ENCODE data around the gene AACS. TPM values are rescaled to one million over a fixed set of nuclear protein-coding genes. Genes with fewer than 3 reads are reported as not detected.

The AACS gene, protein sequence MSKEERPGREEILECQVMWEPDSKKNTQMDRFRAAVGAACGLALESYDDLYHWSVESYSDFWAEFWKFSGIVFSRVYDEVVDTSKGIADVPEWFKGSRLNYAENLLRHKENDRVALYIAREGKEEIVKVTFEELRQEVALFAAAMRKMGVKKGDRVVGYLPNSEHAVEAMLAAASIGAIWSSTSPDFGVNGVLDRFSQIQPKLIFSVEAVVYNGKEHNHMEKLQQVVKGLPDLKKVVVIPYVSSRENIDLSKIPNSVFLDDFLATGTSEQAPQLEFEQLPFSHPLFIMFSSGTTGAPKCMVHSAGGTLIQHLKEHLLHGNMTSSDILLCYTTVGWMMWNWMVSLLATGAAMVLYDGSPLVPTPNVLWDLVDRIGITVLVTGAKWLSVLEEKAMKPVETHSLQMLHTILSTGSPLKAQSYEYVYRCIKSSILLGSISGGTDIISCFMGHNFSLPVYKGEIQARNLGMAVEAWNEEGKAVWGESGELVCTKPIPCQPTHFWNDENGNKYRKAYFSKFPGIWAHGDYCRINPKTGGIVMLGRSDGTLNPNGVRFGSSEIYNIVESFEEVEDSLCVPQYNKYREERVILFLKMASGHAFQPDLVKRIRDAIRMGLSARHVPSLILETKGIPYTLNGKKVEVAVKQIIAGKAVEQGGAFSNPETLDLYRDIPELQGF
- 16.4 and 28.9 TPM in 2 replicates for total RNA-seq (2012; rRNA removed)

DNA sequence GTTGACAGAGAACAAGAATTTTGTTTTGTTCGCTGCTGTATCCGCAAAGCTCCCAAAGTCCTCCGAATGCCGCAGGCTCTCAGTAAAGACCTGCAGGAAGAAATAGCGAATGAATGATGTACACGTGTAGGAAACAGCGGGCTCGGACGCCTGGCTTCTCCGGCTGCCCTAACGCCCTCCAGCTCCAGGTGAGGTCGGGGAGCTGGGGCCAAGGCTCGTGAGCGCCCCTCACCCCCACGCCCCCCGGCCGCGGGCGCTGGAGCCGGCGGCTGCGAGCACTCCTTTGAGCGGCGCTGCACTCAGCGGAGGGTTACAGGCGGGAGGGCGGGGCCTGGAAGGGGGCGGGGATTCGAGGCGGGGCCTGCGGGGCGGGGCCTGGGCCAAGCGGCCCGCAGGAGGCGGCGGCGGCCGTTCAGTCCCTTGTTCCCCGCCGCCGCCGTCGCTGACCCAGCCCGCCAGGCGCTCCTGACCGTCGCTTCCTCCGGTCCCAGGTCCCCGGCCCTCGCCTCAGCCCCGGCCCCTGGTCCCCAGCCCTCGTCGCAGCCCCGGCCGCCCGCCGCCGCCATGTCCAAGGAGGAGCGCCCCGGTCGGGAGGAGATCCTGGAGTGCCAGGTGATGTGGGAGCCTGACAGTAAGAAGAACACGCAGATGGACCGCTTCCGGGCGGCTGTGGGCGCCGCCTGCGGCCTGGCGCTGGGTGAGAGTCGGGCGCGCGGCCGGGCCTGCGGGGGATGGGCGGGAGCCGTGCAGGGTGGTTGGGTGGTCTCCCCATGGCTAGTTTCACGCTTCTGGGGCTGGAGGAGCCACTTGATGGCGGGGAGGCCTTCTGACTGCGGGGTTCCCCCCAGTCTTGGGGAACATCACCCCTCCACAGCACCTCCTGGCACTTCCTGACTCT is at the start of gene AACS:
Gene AACS (plus strand): TSS at position 415 of the 898 bp plus-strand sequence. CDS start 150 bp downstream, at position 565.
- peak within 1 kb of the TSS; percentile 92 for H3K4me2 ChIP-seq (ENCODE audit: low read length)
- no peaks in the 10 kb centered on the region for H3K27me3 ChIP-seq (ENCODE audit: control insufficient read depth, insufficient read depth, low read length)
- no peaks in the 10 kb centered on the region for H3K9me3 ChIP-seq (replicated peaks; ENCODE audit: low read length)
- H3K9ac ChIP-seq (ENCODE audit: low read depth, low read length), result peak within 1 kb of the TSS; percentile 89
- H3K4me1 ChIP-seq (ENCODE audit: control insufficient read depth, insufficient read depth, low read length), result peaks cover 14% of the 10 kb centered on the region
- peak within 1 kb of the TSS; percentile 96 for H3K4me3 ChIP-seq (ENCODE audit: low read length)
- H3K36me3 ChIP-seq (ENCODE audit: insufficient read depth, low read length), result peaks cover 3% of the 10 kb centered on the region

DNA sequence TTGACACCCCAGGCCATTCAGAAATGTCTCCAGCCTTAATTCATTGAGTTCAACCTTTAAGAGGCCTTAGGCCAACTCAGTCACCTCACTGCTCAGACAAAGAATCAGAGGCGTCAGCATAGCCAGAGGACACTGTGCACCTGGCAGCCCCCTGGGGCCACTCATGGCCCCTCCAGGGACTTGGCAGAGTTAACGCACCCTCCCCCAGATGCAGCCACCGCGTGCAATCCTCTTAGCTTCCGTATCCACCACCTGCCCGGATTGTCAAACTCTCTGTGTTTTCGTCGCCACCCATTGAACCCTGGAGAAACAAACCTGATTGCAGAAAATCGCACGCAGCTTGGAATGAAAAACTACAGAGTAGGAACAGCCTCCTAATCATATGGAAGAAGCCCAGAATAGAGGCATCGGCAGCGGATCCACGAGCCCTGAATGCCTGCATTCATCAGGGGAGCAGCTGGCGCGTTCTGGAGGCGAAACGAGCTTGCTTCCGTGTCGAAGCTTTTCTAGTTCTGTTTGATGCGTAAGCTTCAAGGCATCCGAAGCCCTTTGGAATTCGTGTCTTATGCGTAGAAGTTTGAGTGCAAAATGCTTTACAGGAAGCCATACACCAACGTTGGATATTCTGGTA is 49.4 kb upstream of the AACS start:
- H3K36me3 ChIP-seq (ENCODE audit: insufficient read depth, low read length), result peaks cover 7% of the 10 kb centered on the region
- no peaks in the 10 kb centered on the region for H3K9me3 ChIP-seq (replicated peaks; ENCODE audit: low read length)
- no peak overlapping the region for H3K4me2 ChIP-seq (ENCODE audit: low read length)
- H3K27me3 ChIP-seq (ENCODE audit: control insufficient read depth, insufficient read depth, low read length), result no peaks in the 10 kb centered on the region
- H3K9ac ChIP-seq (ENCODE audit: low read depth, low read length), result no peak overlapping the region
- no peak overlapping the region for H3K4me3 ChIP-seq (ENCODE audit: low read length)
- no peaks in the 10 kb centered on the region for H3K4me1 ChIP-seq (ENCODE audit: control insufficient read depth, insufficient read depth, low read length)

DNA sequence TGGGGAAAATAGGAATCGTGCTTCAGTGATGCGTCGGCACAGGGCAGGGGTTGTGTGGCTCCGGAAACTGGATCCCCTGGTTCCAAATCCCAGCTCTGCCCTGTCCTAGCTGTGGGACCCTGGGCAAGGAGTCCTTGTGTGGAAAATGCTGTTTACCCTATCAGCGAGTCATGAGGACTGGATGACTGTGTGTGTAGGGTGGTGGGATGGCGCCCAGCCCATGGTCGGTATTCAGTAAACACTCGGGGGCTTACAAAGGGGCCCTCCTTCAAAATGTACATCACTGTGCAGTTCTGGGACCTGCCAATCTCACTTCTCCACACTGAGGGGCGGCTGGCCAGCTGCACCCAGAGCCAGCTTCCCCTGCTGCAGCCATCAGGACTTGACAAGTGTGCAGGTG is 47.4 kb upstream of the AACS start:
- Histone ChIP-seq H3K36me3 (ENCODE audit: insufficient read depth, low read length) (peaks cover 7% of the 10 kb centered on the region), H3K4me2 (ENCODE audit: low read length) (no peak overlapping the region), H3K4me3 (ENCODE audit: low read length) (no peak overlapping the region), H3K27me3 (ENCODE audit: control insufficient read depth, insufficient read depth, low read length) (no peaks in the 10 kb centered on the region), H3K9me3 (replicated peaks; ENCODE audit: low read length) (no peaks in the 10 kb centered on the region), H3K9ac (ENCODE audit: low read depth, low read length) (no peak overlapping the region), H3K4me1 (ENCODE audit: control insufficient read depth, insufficient read depth, low read length) (no peaks in the 10 kb centered on the region)

DNA sequence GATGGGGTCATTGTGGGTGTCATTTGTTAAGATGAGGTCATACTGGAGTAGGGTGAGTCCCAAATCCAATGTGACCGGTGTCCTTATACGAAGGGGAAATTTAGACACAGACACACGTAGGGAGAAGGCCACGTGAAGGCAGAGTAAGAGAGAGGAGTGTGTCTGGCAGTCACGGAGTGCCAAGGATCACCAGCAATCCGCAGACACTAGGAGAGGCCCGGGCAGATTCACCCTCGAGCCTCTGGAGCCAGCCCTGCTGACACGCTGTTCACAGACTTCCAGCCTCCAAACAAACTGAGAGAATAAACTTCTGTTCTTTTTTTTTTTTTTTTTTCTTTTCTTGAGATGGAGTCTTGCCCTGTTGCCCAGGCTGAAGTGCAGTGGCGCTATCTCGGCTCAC is 46.9 kb upstream of the AACS start:
- no peak overlapping the region for H3K9ac ChIP-seq (ENCODE audit: low read depth, low read length)
- H3K27me3 ChIP-seq (ENCODE audit: control insufficient read depth, insufficient read depth, low read length), result no peaks in the 10 kb centered on the region
- peaks cover 7% of the 10 kb centered on the region for H3K36me3 ChIP-seq (ENCODE audit: insufficient read depth, low read length)

DNA sequence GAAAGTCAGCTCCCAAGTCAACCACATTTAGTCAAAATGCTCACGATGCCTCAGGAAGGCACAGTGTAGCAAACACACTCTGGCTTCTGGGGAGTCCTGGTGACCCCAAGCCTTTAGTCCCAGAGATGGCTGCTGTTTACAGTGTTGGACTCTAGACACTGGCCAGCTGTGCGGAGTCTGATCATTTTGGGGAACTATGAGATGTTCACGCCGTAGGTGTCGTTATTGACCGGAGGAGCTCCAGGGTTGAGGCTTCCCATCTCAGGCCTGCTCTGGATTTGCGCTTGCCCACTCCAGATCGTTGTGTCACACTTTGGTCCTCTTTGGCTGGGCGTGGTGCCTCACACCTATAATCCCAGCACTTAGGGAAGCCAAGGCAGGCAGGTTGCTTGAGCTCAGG is 44.1 kb upstream of the AACS start:
- no peaks in the 10 kb centered on the region for H3K9me3 ChIP-seq (replicated peaks; ENCODE audit: low read length)
- H3K27me3 ChIP-seq (ENCODE audit: control insufficient read depth, insufficient read depth, low read length), result no peaks in the 10 kb centered on the region
- H3K4me3 ChIP-seq (ENCODE audit: low read length), result no peak overlapping the region
- H3K4me1 ChIP-seq (ENCODE audit: control insufficient read depth, insufficient read depth, low read length), result no peaks in the 10 kb centered on the region
- no peak overlapping the region for H3K9ac ChIP-seq (ENCODE audit: low read depth, low read length)
- no peak overlapping the region for H3K4me2 ChIP-seq (ENCODE audit: low read length)
- H3K36me3 ChIP-seq (ENCODE audit: insufficient read depth, low read length), result peaks cover 3% of the 10 kb centered on the region

More for the DNA sequence above, 46.9 kb upstream of the AACS start:
- Histone ChIP-seq H3K9me3 (replicated peaks; ENCODE audit: low read length) (no peaks in the 10 kb centered on the region), H3K4me3 (ENCODE audit: low read length) (no peak overlapping the region), H3K4me1 (ENCODE audit: control insufficient read depth, insufficient read depth, low read length) (no peaks in the 10 kb centered on the region), H3K4me2 (ENCODE audit: low read length) (no peak overlapping the region)

DNA sequence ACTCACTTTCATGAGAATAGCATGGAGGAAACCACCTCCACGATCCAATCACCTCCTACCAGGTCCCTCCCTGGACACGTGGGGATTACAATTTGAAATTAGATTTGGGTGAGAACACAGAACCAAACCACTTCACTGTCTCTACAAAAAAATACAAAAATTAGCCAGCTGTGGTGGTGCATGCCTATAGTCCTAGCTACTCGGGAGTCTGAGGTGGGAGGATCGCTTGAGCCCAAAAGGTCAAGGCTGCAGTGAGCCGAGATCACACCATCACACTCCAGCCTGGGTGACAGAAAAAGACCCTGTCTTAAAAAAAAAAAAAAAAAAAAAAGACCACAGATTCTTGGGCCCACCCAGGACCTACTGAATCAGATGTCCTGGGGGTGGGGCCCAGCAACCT is 43.5 kb upstream of the AACS start:
- Histone ChIP-seq H3K36me3 (ENCODE audit: insufficient read depth, low read length) (peaks cover 3% of the 10 kb centered on the region), H3K4me1 (ENCODE audit: control insufficient read depth, insufficient read depth, low read length) (no peaks in the 10 kb centered on the region), H3K9me3 (replicated peaks; ENCODE audit: low read length) (no peaks in the 10 kb centered on the region), H3K27me3 (ENCODE audit: control insufficient read depth, insufficient read depth, low read length) (no peaks in the 10 kb centered on the region), H3K4me2 (ENCODE audit: low read length) (no peak overlapping the region), H3K4me3 (ENCODE audit: low read length) (no peak overlapping the region), H3K9ac (ENCODE audit: low read depth, low read length) (no peak overlapping the region)

DNA sequence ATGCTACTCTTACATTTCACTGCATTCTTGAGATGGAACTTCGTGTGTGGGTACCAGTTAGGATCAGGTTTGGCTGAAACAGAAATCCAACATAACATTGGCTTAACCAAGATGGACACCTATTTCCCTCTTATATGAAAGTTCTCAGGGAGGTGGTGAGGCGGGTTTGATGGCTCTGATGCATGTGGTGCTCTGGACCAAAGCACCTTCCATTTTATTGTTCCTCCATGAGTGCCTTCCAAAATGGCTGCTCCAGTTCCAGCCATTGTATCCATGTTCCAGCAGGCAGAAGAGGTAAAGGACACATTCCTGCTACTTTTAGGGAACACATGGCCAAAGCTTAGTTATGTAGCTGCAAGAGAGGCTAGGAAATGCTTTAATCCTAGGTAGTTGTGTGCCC is 42.2 kb upstream of the AACS start:
- no peaks in the 10 kb centered on the region for H3K9me3 ChIP-seq (replicated peaks; ENCODE audit: low read length)
- H3K4me1 ChIP-seq (ENCODE audit: control insufficient read depth, insufficient read depth, low read length), result no peaks in the 10 kb centered on the region
- H3K4me2 ChIP-seq (ENCODE audit: low read length), result no peak overlapping the region
- H3K36me3 ChIP-seq (ENCODE audit: insufficient read depth, low read length), result peaks cover 3% of the 10 kb centered on the region
- no peak overlapping the region for H3K4me3 ChIP-seq (ENCODE audit: low read length)
- H3K27me3 ChIP-seq (ENCODE audit: control insufficient read depth, insufficient read depth, low read length), result no peaks in the 10 kb centered on the region
- H3K9ac ChIP-seq (ENCODE audit: low read depth, low read length), result no peak overlapping the region

DNA sequence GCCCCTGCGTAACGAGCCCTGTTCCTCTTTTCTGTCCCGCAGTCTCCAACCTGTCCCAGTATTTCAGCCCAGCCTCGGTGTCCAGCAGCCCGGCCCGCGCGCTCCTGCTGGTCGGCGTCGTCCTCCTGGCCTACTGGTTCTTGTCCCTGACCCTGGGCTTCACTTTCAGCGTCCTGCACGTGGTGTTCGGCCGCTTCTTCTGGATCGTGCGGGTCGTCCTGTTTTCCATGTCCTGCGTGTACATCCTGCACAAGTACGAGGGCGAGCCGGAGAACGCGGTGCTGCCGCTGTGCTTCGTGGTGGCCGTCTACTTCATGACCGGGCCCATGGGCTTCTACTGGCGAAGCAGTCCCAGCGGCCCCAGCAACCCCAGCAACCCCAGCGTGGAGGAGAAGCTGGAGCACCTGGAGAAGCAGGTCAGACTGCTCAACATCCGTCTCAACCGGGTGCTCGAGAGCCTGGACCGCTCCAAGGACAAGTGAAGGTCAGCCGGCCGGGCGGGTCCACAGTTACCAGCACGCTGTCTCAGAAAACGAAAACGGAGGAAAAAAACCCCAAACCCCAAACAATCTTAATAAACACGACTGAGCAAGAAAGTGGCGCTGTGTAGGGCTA is 40.2 kb upstream of the AACS start:
- H3K4me3 ChIP-seq (ENCODE audit: low read length), result no peak overlapping the region
- H3K9ac ChIP-seq (ENCODE audit: low read depth, low read length), result no peak overlapping the region
- no peak overlapping the region for H3K4me2 ChIP-seq (ENCODE audit: low read length)
- no peaks in the 10 kb centered on the region for H3K9me3 ChIP-seq (replicated peaks; ENCODE audit: low read length)
- H3K4me1 ChIP-seq (ENCODE audit: control insufficient read depth, insufficient read depth, low read length), result peaks cover 6% of the 10 kb centered on the region
- H3K27me3 ChIP-seq (ENCODE audit: control insufficient read depth, insufficient read depth, low read length), result no peaks in the 10 kb centered on the region
- H3K36me3 ChIP-seq (ENCODE audit: insufficient read depth, low read length), result no peaks in the 10 kb centered on the region

DNA sequence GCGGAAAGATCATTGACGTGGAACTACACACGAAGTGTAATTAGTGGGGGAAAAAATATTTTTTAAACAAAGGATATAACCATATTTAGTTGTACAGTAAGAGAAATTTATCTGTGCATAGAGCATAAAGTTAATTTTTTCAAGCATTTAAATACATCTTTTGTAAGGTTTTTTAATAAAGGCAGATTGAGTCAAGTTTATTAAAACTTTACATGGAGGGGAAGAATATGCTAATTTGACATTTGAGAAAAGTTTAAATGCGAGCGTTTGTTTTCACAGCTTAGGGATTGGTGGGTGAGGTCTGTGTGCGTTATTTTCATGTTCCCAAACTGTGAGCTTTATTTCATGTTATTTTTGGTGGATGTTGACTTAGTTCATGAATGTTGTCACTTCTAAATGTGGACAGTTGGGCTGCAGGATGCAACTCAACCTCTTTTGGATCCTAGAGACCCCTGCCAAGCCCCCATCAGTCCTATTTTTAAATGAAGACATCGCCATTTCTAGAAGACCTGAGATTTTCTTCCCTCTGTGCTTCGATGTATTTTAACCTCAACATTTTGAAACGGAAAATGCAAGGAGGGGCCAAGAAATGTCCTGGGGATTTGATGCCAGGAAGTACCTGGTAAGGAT is 39.5 kb upstream of the AACS start:
- Histone ChIP-seq H3K36me3 (ENCODE audit: insufficient read depth, low read length) (no peaks in the 10 kb centered on the region), H3K4me1 (ENCODE audit: control insufficient read depth, insufficient read depth, low read length) (peaks cover 7% of the 10 kb centered on the region), H3K9ac (ENCODE audit: low read depth, low read length) (no peak overlapping the region), H3K9me3 (replicated peaks; ENCODE audit: low read length) (no peaks in the 10 kb centered on the region), H3K27me3 (ENCODE audit: control insufficient read depth, insufficient read depth, low read length) (no peaks in the 10 kb centered on the region), H3K4me3 (ENCODE audit: low read length) (no peak overlapping the region), H3K4me2 (ENCODE audit: low read length) (no peak overlapping the region)

DNA sequence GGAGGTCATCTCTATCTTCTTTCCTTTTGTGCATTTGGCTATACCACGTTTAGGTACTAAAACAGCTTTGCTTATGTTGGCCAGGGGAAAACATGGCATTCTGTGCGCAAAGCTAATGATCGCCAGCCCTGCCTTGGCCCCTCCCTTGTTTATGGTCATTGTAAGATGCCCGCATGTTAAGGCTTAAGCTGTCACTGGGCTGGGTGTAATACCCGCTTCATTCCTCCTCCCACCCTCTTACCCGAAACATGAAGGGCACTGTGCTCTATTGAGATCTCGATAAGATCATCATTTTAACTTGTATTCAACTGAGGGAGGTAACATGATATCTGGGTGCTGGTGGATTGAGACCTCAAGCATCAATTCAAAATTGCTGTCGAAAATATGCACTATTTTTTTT is 37.1 kb upstream of the AACS start:
- Histone ChIP-seq H3K4me1 (ENCODE audit: control insufficient read depth, insufficient read depth, low read length) (peaks cover 7% of the 10 kb centered on the region), H3K9me3 (replicated peaks; ENCODE audit: low read length) (no peaks in the 10 kb centered on the region), H3K4me2 (ENCODE audit: low read length) (no peak overlapping the region), H3K36me3 (ENCODE audit: insufficient read depth, low read length) (no peaks in the 10 kb centered on the region), H3K27me3 (ENCODE audit: control insufficient read depth, insufficient read depth, low read length) (no peaks in the 10 kb centered on the region), H3K9ac (ENCODE audit: low read depth, low read length) (no peak overlapping the region), H3K4me3 (ENCODE audit: low read length) (no peak overlapping the region)
